ENCODE data around the gene IVNS1ABP. TPM values are rescaled to one million over a fixed set of nuclear protein-coding genes. Genes with fewer than 3 reads are reported as not detected.

Gene IVNS1ABP
- total RNA-seq, 3 donors from 2014 or later = 51.0 to 92.9 (median 91.1) TPM

DNA sequence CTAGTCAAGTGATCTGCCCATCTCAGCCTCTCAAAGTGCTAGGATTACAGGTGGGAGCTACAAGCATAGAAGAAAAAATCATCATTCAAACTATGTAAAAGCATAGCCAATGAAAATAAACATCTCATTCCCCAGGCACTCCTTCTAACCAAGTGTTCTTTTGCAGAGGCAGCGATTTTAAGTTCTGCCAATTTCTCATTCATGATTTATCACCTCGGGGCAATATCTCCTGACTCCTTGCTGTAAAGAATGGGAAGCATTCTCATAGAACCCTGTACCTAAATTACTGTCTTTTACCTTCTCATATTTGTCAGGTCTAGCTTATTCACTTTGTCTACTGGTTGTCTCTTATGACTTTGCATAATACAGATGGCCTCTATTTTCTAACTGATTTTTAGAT is 32.5 kb upstream of the IVNS1ABP start:
- no peaks in the 10 kb centered on the region for H3K9me3 ChIP-seq
- H3K4me1 ChIP-seq = no peaks in the 10 kb centered on the region

GRCh38 chr1:185348985-185349384 is 31.9 kb upstream of the IVNS1ABP start:
- intact Hi-C loops (cut with DNase I; ENCODE audit: low total_unique reads) = no loop called here
- Histone ChIP-seq H3K36me3 (no peaks in the 10 kb centered on the region), H3K27me3 (no peaks in the 10 kb centered on the region), H3K4me3 (no peak overlapping the region), H3K4me1 (no peaks in the 10 kb centered on the region), H3K9me3 (no peaks in the 10 kb centered on the region), H3K27ac (no peak overlapping the region)
- no peak for TF ChIP-seq POLR2A (IDR thresholded peaks at IDR 0.05)
- no peak for TF ChIP-seq POLR2AphosphoS5 (IDR thresholded peaks at IDR 0.05)
- no peak for TF ChIP-seq CTCF (IDR thresholded peaks at IDR 0.05)
- DNase-seq (ENCODE audit: low spot score in 2 of 2) = no peak

More for the DNA sequence above, 32.5 kb upstream of the IVNS1ABP start:
- no peak overlapping the region for H3K27ac ChIP-seq
- H3K4me3 ChIP-seq = no peak overlapping the region
- no peaks in the 10 kb centered on the region for H3K36me3 ChIP-seq
- H3K27me3 ChIP-seq = no peaks in the 10 kb centered on the region
- TF ChIP-seq POLR2AphosphoS5 (IDR thresholded peaks at IDR 0.05) = no peak
- TF ChIP-seq POLR2A (IDR thresholded peaks at IDR 0.05) = no peak
- TF ChIP-seq CTCF (IDR thresholded peaks at IDR 0.05) = no peak
- DNase-seq (ENCODE audit: low spot score in 2 of 2) = no peak
- intact Hi-C loops (cut with DNase I; ENCODE audit: low total_unique reads) = no loop called here

- no peaks in the 10 kb centered on the region for H3K4me1 ChIP-seq
- no peak overlapping the region for H3K4me3 ChIP-seq
- no peak overlapping the region for H3K27ac ChIP-seq
- DNase-seq (ENCODE audit: low spot score in 2 of 2) = no peak
- TF ChIP-seq CTCF (IDR thresholded peaks at IDR 0.05) (no peak), POLR2AphosphoS5 (IDR thresholded peaks at IDR 0.05) (no peak), POLR2A (IDR thresholded peaks at IDR 0.05) (no peak)
- H3K9me3 ChIP-seq = no peaks in the 10 kb centered on the region
- no peaks in the 10 kb centered on the region for H3K36me3 ChIP-seq
- H3K27me3 ChIP-seq = no peaks in the 10 kb centered on the region
- intact Hi-C loops (cut with DNase I; ENCODE audit: low total_unique reads) = no loop called here
These were observed 31.3 kb upstream of the IVNS1ABP start for GRCh38 chr1:185348296-185348695.

DNA sequence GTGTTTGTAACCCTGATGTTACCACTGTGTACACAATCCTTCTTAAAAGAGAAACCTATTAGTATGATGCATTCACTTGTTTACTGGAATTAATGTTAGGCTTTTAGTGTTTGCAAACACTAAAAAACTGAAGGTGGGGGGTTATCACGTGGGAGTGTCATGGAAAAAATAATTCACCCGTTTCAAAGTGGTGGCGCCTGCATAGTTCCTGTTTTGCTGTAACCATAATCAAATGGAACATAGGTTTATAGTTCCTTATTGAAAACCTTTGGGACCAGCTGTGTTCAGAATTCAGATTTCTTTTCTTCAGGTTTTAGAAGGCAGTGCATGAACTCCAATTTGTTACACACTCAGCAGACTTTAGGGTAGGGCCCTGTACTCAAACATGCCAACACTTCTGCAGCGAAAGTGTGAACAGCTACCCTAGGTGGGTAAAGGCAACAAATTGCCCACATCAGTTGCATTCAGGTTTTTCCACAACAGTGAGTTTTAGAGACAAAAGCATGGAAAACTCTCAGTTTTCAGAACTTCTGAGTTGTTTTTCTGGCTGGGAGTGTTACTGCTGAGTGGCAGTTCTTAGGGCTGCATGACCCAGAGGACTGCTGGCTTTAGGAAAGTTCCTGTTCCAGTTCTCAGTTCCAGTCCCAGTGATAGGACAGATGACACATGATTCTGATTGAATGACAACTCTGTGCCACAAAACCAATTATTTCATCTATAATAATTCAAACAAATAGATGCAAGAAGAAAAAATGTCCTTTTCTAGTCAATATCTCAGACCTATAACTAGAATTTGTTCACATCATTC is 29.1 kb upstream of the IVNS1ABP start:
- TF ChIP-seq POLR2A (IDR thresholded peaks at IDR 0.05) = no peak
- no peak for TF ChIP-seq CTCF (IDR thresholded peaks at IDR 0.05)
- TF ChIP-seq POLR2AphosphoS5 (IDR thresholded peaks at IDR 0.05) = no peak
- Histone ChIP-seq H3K4me1 (no peaks in the 10 kb centered on the region), H3K36me3 (no peaks in the 10 kb centered on the region), H3K4me3 (no peak overlapping the region), H3K27me3 (no peaks in the 10 kb centered on the region), H3K9me3 (no peaks in the 10 kb centered on the region), H3K27ac (no peak overlapping the region)
- intact Hi-C loops (cut with DNase I; ENCODE audit: low total_unique reads) = no loop called here
- DNase-seq (ENCODE audit: low spot score in 2 of 2) = no peak

GRCh38 chr1:185343306-185343705 is 26.3 kb upstream of the IVNS1ABP start:
- no peak for DNase-seq (ENCODE audit: low spot score in 2 of 2)
- no peaks in the 10 kb centered on the region for H3K27me3 ChIP-seq
- no peaks in the 10 kb centered on the region for H3K36me3 ChIP-seq
- no peak overlapping the region for H3K4me3 ChIP-seq
- intact Hi-C loops (cut with DNase I; ENCODE audit: low total_unique reads) = no loop called here
- no peaks in the 10 kb centered on the region for H3K9me3 ChIP-seq
- H3K27ac ChIP-seq = no peak overlapping the region
- no peaks in the 10 kb centered on the region for H3K4me1 ChIP-seq
- TF ChIP-seq CTCF (IDR thresholded peaks at IDR 0.05) (no peak), POLR2A (IDR thresholded peaks at IDR 0.05) (no peak), POLR2AphosphoS5 (IDR thresholded peaks at IDR 0.05) (no peak)
